ENCODE results near the gene IGFBP2.
"Not testable (repeated sequence)": the region's sequence is repeated elsewhere in the genome, so short reads cannot be mapped to it uniquely, and the experiment has no call there.

IGFBP2 gene, protein sequence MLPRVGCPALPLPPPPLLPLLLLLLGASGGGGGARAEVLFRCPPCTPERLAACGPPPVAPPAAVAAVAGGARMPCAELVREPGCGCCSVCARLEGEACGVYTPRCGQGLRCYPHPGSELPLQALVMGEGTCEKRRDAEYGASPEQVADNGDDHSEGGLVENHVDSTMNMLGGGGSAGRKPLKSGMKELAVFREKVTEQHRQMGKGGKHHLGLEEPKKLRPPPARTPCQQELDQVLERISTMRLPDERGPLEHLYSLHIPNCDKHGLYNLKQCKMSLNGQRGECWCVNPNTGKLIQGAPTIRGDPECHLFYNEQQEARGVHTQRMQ

DNA sequence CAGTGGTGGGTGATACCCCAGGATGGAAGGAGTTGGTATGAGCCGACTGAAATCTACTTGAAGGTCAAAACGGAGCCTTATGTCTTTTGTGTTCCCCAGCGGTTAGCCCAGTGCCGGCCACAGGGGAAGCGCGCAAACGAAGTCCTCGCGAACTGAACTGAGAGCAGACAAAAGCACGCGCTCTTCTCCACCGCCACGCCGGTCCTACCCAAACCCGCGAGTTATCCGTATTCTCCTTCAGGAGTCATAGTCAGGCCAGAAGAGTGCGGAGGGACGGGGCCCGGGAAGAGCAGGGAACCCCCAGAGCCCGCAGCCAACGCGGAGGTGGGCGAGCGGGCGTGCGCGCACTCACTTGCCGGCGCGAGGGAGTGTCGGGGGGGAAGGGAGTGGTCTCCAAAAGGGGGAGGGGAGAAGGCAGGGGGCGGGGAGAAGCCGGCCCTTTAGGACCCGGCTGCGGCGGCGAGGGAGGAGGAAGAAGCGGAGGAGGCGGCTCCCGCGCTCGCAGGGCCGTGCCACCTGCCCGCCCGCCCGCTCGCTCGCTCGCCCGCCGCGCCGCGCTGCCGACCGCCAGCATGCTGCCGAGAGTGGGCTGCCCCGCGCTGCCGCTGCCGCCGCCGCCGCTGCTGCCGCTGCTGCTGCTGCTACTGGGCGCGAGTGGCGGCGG is at the start of gene IGFBP2:
TSS of gene IGFBP2 (plus strand) at position 469 of the 664 bp plus-strand sequence. CDS start at position 573, 104 bp downstream.
- peak; percentile 72 for DNase-seq (ENCODE audit: low read depth, low spot score)

DNA sequence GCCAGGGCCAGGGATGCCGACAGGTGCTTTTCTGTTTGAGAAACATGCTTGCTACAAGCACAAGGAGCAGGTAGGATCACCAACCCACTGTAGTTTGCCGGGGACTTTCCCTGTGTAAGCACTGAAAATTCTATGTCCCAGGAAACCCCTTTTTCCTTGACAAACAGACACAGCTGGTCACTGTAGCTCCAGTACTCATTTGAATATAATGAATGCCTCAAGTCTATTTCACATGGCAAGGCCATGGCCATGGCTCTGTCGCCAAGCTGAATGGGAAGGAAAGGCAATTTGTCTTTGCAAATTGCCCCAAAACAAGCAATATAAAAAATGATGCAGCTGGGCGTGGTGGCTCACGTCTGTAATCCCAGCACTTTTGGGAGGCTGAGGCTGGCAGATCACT is 49.6 kb upstream of the IGFBP2 start:
- no peak for DNase-seq (ENCODE audit: low read depth, low spot score)

DNA sequence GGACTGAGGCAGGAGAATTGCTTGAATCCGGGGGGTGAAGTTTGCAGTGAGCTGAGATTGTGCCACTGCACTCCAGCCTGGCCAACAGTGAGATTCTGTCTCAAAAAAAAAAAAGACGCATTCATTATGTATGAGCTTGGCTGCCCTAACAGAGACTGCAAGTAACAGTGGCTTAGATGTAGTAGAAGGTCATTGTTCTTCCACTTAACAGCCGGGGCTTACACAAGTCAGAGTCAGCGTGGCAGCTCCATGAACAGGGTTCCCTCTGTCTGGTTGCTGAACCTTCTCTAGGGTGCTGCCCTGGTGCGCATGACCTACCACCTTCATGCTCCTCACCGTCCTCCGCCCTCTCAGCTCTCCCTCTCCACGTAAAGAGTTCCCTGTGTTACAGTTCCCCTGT is 49.1 kb upstream of the IGFBP2 start:
- no peak for DNase-seq (ENCODE audit: low read depth, low spot score)

DNA sequence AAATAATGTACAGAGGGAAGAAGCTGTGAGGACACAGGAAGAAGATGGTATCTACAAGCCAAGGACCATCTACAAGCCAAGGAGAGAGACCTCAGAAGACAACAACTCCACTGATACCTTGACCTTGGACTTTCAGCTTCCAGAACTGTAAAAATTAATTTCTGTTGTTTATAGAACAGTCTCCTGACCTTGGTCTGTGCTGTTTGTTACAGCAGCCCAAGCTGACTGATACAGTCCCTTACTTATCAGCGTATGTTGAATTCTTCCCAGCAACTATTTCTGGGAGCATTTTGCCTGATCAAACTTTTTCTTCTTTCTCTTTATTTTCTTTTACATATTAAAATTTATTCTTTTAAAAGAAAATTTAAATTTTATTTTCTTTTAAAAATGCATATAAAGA is 47.8 kb upstream of the IGFBP2 start:
- no peak for DNase-seq (ENCODE audit: low read depth, low spot score)

DNA sequence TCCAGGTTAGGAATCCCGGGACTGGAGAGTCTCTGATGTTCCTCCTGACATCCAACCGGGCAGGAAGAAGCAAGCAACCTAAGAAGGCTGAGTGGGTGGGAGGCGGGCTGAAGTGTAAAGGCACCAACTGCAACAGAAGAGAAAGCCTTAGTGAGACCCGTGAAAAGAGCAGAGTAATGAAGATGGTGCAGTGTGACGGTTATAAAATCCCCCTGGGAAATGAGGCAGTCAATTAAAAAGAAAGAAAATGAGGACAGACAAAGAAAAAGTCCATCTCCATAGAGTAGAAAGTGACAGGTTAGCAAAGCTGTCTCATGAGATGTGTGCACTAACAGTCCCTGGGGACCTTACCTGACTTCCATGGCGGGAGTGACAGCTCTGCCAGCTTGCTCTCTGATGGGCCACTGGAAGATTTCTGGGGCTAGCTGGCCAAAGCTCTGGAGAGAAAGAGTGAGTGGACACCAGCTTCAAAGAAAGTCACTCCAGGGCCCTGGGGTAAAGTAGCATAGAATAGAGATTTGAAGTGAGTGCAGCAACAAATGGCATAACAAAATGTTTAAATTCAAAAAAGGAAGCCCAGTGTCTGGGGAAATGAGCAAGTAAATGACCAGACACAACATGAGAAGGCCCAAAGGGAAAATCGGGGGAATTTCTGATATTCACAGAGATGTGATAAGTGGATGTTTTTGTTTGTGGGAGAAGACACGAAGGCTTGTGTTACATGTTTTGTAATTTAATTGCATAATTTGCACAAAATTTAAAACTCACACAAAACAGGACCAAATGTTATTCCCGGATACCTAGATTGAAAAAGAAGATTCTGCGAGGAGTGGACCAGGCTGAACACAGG is 44.1 kb upstream of the IGFBP2 start:
- DNase-seq (ENCODE audit: low read depth, low spot score), result no peak

DNA sequence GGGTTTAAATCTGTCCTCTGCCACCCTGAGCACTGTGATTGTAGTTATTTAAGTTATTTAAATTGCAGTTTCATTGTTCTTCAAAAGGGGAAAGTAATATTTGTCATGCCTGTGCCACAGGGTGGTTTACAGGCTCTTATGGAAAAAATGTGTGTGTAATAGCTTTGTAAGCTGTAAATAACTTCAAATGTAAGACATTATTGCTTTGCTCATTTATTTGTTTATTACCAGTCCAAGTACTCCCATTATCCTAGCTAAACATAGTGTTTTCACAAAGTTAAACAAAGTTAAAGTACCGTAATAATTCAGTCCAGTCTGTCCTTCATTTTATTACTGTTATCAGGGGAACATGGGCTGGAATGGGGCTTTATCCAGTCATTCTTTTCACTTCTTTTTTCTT is 43.4 kb upstream of the IGFBP2 start:
- no peak for DNase-seq (ENCODE audit: low read depth, low spot score)

DNA sequence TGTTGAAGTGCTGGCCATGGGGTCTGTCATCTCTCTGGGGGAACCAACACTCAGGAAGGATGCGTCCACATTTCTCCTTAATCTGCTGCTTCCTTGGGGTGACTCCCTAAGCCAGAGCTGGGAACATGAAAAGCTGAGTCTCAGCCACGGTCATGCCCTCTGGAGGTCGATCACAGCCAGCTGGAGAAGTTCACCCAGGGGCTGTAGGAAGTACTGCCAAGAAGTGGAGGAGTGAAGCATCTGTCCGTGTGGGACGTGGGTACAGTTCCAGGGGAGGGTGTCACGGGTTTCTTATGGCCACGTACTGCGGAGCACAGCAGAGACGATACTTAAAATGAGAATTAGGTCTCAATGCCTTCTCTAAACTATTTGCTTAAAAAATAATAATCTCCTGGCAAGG is 42.4 kb upstream of the IGFBP2 start:
- no peak for DNase-seq (ENCODE audit: low read depth, low spot score)

DNA sequence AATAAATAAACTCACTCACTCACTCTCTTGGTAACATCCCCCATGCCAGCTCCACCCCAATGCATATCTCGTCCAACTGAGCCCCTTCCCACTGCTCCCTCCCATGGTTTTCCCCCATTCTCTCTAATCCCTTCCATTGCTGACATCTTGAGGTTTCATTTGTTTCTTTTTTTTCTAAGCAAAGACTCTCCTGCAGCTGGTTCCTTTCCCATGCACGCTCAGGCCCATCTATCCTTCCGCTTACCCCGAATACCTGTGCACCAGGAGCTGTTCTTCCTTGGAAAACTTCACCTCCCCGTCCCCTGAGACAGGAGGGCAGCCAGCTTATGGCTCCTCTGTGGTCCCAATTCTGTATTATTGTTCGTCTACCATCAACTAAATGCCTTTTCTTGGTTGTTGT is 41.7 kb upstream of the IGFBP2 start:
- no peak for DNase-seq (ENCODE audit: low read depth, low spot score)

DNA sequence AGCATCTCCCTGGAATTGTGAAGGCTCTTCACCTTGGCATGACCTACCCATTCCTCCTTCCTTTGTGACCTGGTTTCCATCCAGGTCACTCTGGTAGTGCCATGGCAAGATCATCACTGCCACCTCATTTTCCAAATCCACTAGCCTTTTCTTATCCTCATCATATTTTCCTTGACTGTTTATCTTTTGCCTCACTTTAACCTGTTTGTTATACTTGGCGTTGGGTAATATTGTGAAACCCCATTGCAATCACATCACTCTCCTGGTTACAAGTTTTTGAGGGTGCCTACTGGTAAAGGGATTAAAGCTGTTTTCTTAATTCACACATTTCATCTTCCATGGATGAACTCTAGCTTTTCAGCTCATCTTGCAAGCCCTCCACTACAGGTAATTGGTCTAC is 39.1 kb upstream of the IGFBP2 start:
- DNase-seq (ENCODE audit: low read depth, low spot score), result no peak

DNA sequence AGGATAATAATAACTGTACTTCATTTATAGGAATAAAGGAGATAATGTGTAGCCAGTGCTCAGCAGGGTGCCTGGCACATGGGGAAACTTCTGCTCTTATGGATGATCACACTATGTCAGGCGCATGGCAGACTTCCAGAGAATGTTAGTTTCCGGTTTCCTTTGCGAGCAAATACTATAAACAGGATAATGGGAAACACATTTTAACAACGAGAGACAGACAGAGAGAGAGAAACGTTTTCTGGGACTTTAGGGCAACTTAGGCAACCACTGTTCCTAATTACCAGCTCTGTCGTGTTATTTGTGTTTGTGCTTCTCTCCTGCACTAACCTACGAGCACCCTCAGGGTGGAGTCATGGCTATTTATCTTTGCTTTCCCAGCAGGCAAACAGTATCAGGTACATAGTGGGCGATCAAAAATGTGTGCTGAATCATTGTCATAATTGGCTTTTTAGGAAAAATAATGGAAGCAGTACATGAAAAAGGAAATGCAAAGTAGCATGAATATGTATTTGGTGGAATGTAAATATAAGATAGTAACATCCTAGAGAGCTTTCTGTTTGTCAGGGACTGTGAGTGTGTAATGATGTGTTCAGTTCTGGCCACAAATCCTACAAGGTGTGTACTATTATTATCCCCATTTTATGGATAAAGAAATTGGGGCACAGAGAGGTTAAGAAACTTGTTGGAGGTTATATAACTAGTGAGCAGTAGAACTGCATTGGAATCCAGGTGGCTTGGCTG is 36.8 kb upstream of the IGFBP2 start:
- no peak for DNase-seq (ENCODE audit: low read depth, low spot score)

DNA sequence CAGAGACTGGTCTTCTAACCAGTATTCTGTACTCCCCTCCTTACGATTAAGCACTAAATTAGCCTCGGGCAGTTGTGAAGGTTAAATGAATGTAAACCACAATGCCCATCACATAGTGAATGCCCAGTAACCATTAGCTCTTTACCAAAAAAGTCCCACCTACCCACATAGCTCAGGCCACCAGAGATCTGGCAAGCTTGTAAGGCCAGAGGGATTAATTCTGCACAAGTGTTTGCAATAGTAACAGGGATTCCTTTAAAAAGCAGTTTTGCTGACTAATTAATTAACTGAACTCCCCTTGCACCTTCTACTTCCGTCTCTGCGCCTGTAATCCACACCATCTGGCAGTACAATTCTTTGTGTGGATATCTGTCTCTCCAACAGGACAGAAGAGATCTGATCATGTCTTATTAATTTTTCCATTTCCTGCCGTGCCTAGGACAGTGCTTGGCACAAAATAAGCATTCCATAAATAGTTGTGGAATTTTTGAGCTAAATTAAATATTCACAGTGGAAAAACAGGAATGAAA is 36.2 kb upstream of the IGFBP2 start:
- no peak for DNase-seq (ENCODE audit: low read depth, low spot score)

DNA sequence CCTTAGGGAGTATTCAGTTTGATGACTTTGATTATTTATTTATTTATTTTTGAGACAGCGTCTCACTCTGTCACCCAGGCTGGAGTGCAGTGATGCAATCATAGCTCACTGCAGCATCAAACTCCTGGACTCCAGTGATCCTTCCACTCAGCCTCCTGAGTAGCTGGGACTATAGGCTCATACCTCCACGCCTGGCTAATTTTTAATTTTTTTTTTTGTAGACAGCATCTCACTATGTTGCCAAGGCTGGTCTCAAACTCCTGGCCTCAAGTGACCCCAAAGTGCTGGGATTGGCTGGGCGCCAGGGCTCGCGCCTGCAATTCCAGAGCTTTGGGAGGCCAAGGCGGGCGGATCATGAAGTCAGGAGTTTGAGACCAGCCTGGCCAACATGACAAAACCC is 35.4 kb upstream of the IGFBP2 start:
- not testable (repeated sequence) for DNase-seq (ENCODE audit: low read depth, low spot score)

DNA sequence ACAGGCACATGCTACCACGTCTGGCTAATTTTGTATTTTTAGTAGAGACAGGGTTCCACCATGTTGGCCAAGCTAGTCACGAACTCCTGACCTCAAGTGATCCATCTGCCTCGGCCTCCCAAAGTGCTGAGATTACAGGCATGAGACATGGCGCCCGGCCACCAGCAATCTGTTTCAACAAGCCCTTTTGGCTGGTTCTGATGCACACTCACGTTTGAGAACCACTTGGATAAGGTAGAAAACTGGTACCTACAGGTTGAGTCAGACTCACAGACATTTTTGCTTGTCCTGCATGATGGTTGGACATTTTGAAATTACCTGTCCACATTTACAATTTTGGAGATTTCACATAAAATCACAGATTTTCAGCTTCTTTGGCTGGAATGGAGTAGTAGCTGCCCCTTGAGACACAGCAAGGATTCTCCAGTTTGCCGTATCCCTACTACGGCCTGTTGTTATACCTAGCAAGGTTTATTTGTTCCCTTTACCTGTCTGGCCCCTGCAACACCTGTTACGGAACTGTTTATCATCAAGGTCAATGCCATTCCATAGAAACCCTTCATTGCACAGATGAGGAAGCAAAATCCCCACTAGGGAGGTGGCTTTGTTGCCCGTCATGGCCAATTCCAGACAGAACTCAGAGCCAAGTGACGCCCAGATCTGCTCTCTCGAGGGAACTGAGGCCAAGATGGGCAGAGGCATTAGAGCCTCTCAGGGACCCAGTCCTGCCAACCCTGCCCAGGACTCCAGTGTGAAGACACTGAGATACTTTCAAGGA is 31.4 kb upstream of the IGFBP2 start:
- no peak for DNase-seq (ENCODE audit: low read depth, low spot score)

DNA sequence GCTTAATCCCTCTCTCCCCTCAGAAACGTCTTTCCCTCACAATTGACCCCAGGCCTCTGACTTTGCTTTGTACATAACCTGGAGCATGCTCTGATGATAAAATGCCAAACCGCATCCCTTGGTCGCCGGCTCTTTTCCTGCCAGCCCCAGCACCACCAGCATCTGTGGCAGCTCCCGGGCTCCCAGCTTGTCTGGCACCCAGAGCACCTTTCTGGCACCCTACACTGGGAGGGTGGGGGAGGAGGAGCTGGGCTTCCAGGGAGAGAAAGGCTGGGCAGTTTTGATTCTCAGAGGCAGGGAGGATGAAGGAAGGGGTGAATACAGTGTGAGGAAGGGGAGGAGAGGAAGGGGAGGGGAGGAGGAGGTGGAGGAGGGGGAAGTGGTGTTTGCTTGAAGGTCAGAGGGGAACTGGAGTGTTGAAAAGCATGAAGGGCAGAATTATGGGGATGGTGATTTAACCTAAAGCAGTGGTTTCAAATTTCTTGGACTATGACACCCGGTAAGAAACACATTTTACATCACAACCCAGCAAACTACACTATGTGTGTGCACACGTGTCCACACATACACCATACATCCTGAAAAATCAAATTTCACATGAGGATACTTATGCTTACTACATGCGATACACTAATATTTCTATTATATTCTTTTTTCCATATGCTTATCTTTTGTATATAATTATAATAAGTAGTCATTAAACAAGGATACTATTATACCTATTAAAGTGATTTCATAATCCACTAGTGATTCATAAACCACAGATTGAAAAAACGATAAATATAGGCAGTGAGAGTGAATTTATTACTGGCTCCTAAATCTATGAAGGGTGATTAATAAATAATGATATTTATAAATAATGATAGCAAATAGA is 30.0 kb upstream of the IGFBP2 start:
- no peak for DNase-seq (ENCODE audit: low read depth, low spot score)

DNA sequence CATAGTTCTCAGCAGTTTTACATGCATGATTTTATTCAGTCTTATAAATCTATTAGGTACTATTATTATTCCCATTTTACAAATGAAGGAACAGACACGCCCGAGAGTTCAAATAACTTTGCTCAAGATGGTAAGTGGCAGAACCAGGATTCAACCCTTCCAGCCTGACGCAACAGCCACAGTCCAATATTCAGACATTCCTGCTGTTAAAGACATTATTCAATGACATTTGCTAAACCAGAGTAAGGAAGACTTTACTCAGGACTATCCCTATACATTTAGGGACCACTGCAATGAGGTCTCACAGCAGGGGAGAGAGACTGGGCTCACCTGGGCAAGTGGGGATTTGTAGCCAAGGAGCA is 29.4 kb upstream of the IGFBP2 start:
- no peak for DNase-seq (ENCODE audit: low read depth, low spot score)

DNA sequence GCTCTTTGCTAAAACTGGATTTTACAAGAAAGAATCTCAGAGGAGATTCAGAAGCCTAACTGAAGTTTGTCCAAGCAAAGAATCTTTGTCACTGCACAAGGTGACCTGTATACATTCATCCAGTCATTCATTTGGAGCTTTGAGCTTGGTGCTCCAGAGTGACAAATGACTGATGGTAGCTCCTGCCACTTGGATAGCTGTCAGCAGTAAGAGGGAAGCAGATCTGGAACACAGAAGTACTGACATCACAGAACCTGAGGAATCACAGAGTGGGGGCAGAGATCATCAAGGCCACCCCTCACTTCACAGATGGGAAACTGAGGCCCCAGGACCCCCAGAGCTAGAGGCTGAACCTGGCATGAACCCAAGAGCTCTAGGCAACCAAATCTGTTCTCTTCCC is 28.8 kb upstream of the IGFBP2 start:
- no peak for DNase-seq (ENCODE audit: low read depth, low spot score)

DNA sequence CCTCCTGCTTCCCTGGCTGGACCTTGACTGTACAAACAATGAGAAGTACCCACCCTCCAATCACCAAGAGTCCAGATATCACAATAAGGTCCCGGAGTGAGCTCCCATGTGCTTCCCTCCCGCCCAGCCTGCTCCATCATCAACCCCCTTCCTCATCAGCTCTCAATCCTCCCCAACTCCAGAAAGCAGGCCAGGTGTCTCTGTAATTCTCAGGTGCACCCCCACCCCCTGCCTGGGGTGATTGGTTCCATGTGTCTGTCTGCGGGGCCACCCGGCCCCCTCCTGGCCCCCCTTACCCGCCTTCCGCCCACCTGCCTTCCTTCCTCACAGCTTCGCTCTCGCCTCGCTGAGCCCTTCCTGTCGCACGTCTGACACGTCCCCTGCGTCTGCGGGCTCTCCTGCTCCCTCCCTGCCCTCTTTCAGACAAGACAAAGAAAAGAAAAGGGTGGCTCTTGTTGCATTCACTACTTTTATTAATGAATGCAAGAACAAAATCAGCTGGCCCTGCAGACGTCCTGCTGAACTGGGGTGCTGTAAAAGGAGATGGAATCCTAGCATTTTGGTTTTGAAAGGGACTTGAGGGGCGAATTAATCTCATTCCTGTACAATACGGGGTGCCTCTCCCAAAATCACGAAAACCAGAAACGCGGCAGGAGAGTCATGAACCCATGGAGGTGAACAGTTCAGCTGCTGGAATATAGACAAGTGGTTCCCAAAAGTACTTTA is 26.5 kb upstream of the IGFBP2 start:
- peak; percentile 27 for DNase-seq (ENCODE audit: low read depth, low spot score)

DNA sequence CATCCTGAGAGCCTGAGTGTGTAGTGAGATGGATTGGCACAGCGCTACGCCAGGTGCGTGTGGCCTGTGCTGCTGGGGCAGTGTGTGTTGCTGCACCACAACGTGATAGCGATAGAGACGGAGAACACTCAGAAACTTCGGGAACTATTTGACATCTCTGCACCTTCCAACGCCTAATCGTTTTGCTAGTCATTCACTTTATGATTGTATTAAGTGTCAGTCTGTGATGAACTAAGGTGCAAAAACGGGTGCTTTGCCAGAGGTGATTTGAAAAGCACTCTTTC is 26.0 kb upstream of the IGFBP2 start:
- no peak for DNase-seq (ENCODE audit: low read depth, low spot score)

DNA sequence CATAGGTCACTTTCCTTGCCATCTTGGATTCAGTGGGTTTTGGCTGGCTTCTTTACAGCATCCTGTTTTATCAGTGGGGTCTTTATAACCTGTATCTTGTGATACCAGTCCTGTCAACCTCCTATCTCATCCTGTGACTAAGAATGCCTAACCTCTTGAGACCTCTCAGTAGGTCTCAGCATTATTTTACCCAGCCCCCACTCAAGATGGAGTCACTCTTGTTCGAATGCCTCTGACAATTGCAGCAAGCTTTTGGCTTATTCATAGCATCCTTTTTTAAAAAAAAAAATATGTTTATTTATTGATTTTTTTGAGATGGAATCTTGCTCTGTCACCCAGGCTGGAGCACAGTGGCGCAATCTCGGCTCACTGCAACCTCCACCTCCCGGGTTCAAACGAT is 24.7 kb upstream of the IGFBP2 start:
- DNase-seq (ENCODE audit: low read depth, low spot score), result no peak
